ENCODE measurements around the gene PROM1.

Gene PROM1

GRCh38 chr4:16056681-16057385 is 27.0 kb downstream of the PROM1 start:
- peak in 1 of 2 experiments; percentile 23 for DNase-seq

DNA sequence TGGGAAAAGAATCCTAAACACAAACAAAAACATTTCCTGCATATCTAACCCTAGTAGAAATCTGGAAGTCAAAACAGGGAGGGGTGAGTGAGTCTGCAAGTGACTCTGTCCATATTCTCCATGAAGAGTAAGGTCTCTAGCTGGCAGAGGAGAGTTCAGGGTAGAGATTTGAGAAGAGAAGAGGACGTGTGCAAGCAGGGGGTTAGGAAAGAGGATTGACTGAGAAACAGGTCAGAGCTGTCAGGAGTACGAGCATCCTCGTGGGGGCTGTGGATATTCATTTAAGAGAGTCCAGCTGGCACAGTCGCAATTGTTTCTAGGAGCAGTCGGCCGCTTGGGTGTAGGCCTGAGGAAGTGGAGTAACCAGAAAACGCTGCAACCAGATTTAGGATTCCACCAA is 27.9 kb downstream of the PROM1 start:
- DNase-seq: no peak

DNA sequence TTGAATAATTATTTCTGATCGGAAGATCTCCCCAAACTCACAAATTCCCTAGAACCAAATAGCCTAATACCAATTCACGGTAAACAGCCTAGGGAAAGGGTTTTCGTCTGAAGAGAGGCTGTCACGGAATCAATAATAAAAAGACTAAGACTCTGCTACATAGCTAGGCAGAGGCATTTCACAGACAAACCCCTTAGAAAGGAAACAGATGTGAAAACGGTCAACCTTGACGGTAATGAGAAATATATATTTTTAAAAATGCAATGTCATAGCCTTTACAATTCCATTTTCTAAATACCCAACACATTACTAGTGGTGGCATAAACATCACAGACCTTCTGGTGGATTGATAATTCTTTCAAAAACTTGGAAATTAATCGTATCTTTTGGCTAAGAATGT is 28.4 kb downstream of the PROM1 start:
- no peak for DNase-seq

GRCh38 chr4:16052939-16053338 is 30.9 kb downstream of the PROM1 start:
- no peak for DNase-seq

DNA sequence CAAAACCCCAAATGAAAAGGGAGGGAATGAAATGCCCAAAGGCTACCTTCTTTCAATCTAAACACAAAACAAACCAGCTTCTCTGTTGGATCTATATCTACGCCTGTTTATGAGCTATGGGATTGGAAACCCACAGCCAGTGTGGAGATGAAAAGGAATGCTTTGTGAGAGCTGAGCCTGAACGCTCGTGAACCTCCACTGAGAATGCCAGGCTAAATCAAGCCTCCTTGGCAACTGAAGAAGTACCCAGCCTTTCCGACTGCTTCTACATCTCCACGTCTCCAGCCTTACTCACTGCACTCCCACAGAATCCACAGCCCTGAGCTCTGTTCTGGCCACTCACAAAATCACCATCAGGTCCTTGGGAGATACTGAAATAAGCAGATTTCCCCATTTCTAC is 31.8 kb downstream of the PROM1 start:
- no peak for DNase-seq

DNA sequence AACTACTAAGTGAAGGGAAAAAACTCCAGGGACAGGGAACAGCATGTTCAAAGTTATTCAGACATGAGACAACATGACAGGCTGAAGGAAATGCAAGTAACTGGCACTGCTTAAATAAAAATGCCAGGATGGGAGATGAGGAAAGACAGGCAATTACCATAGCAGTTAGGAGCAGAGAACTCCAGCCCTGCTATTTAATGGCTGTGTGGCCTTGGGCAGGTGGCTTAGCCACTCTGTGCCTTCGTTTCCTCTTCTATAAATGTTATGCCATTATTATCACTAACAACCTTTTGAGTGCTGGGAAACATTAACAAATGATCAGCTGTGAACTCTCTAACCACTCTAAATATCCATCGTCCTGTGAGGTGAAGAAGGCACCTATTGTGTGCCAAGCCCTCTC is 32.7 kb downstream of the PROM1 start:
- no peak for DNase-seq

DNA sequence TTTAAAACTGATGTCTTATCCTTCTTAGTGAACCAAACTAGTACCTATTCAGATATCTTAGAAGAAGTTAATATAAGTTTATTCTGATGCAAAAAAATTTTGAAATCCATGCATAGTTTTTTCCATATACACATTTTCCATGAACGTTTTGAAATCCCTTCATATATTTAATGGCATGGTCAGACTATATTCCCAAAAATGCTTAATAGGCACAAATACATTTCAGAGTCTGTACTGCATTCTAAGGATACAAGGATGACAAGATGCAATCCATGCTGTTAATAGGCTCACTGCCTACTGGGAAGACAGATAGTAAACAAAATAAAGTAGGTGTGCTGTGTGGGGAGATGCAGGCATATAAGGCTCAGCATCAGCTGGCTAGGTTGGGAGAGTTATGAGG is 33.2 kb downstream of the PROM1 start:
- DNase-seq: no peak

DNA sequence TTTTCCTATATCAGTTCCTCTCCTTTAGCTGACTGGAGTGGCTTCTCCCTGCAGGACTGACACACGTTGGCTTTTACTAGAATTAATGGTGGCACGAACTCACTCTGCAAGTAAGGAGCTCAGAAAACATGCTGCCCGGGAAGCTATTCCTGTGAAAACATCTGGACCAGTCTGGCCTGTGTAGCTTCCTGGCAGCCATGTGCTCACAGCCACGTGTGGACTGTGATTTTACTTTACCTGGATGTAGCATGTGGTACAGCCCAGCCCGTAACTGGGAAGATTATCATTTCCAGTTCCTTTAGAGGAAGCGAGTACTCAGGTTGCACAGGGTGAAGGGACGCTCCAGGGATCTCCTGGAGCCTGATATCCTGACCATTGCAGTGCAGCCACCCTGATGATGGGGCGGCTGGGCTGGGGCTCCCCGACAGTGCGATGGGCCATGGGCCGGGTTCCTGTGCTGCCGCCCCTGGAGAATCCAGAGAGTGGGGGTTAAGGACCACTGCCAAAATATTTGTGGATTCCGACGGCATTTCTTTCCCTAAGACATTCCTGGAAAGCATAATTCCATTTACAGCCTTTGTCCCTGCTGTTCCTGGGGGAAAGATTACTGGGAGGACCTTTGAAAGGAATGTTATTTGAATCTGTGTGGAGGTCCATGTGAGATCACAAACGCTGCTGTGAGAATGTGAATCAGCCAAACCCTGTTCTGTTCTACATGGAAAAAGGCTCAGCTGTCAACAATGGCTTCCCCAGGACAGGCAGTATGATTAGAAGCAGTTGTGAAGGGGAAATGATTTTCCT is 35.0 kb downstream of the PROM1 start:
- DNase-seq: no peak

DNA sequence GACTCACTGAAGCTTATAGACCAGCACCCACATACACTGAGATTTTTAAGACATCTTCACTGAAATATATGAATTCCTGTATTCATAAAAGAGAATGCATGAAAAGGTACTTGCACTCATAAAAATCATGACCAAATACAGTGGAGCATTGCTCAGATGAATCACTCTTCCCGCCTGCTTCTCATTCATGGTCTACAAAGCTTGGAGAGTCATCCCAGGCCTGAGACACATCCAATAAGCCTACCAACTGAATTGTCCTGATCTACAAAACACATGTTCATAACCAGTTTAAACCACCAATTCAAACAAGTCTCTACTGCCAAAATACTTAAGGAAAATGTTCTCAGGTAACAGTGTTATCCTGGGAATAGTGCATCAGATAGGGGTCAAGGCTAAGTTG is 38.1 kb downstream of the PROM1 start:
- DNase-seq: no peak

- DNase-seq: no peak
Observed at GRCh38 chr4:16043642-16044498, 40.0 kb downstream of the PROM1 start.

DNA sequence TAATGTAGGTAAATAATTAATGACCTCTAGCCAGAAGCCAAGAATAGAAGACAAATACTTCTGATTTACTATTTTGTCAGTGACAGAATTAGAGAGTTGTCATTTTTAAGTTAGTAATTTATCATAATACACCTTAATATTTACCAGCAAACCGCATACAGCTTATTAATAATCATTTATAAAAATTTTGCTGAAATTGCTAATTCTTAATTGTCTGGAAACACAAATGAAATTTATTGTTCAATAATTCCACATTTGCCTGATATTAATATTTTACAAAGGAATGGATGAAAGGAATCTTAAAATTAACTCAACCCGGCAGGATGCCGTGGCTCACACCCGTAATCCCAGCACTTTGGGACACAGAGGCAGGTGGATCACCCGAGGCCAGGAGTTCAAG is 44.7 kb downstream of the PROM1 start:
- DNase-seq: no peak

DNA sequence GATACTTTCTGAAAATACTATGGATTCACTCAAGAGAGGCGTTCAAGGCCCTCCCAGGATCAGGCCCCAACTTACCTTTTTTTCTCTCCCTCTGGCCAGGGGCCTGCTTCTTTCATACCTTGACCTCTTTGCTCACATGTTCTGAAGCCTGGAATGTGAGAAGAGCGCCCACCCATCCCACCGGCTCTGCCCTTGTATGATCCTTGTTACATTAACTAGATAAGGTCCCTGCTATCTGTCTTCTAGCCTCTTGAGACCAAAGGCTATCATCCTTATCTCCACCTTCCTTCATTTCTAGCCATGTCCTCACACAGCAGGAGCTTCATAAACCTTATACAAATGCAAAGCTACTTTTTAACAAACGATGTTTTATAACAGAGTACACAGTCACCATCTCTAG is 45.9 kb downstream of the PROM1 start:
- DNase-seq: no peak

GRCh38 chr4:16035843-16036242 is 48.0 kb downstream of the PROM1 start:
- no peak for DNase-seq

DNA sequence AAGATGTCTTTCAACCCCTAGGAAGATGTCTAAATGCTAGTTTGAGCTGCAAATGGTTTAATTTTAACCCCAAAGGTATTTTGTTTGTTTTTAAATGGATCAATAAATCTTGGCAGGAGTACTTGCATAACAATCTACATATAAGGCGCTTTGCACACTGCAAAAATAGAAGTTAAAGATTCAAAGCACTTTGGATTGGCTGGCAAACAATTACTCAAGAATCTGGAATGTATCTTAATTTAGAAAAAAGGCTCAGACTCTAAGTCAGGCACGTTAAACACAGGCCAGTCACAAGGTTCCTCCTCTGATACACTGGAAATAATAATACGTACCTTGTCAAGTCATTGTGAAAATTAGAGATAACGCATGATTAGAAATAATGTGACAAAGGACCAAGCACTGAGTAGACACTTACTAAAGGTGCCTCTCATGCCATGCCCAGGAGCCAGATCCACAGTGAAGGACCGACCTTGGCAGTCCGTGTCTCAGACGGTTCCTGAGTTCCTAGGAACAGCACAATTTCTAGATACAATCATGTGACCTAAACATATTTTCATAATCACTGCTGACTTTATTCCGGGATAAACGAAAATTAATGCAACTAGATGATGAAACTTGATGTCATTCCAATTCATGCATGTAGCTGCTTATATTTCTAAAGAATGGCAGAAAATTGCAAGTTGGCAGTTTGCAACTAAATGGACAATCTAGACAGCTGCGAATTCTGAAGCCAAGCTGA is 49.6 kb downstream of the PROM1 start:
- no peak for DNase-seq

GRCh38 chr4:16032396-16032770 is 51.4 kb downstream of the PROM1 start:
- DNase-seq: no peak

DNA sequence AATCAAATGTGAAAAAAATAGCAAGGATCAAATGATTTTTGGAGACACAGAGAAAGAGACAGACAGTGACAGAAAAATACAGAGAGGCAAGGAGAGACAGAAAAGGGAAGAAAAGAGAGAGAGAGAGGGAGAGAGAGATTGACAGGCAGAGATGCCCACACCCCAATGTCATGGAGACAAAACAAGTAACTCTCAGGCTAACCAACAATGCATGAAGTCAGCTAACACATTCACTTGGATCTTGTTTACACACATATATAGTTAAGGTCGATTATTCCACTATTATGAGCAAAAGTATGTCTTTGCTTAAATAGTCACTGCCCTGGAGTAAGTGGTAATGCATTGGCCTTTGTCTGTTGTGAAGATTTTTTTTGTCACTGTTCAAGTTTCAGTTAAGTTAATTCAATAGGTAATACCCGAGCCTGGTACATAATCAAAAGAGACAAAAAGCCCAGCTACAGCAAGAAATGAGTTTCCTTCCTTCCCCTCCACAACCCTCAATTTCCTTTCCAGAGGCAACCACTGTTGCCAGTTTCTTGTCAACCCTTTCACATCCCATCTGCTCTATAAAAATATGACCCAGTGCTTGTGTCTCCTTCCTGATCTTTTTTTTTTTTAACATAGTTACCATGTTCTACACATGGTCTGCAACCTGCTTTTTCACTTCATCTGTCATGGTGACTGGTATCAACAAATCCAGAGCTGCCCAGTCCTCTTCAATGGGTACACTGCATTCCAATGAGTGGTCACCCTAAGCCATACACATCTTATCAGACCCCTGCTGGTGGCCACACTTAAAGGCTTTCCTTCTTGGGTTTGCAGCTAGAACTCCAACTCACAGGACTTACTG is 52.1 kb downstream of the PROM1 start:
- no peak for DNase-seq

- no peak for DNase-seq
Observed at GRCh38 chr4:16029886-16030285, 53.9 kb downstream of the PROM1 start.

- DNase-seq: no peak
Observed at GRCh38 chr4:16029262-16029661, 54.6 kb downstream of the PROM1 start.

DNA sequence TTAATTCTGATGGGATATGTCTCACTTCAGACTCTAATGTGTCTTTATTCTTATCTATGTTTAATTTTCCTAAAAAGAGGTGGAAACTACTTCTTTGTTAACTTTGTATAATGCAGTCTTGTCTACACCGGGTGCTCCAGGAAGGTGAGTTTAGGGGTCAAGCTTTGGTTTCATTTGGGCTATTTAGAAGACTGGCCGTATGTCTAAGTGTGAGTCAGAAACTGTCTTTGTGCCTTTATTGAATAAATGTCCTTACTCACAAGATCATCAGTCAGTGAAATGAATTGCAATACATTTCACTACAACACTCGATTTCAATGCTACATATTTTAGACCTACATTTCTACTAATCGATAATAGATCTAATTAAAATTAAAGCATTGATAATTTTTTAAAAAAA is 56.2 kb downstream of the PROM1 start:
- DNase-seq: no peak

DNA sequence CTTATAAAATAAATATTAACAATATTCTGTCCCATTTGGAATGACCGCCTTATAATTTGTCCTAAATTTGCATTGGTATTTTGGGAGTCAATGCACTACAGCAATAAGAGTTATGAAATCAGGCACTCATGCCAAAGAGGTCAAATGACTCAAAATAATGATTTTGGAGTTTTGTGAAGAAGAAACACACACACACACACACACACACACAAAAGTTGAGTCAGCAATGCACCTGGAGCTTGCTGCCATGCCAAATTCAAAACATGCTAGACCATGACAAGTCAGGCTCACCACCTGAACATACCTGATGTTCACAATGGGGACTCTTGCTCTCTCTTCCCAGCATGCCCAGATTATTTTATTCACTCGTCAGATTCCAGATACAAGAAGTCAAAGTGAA is 56.7 kb downstream of the PROM1 start:
- DNase-seq: no peak

DNA sequence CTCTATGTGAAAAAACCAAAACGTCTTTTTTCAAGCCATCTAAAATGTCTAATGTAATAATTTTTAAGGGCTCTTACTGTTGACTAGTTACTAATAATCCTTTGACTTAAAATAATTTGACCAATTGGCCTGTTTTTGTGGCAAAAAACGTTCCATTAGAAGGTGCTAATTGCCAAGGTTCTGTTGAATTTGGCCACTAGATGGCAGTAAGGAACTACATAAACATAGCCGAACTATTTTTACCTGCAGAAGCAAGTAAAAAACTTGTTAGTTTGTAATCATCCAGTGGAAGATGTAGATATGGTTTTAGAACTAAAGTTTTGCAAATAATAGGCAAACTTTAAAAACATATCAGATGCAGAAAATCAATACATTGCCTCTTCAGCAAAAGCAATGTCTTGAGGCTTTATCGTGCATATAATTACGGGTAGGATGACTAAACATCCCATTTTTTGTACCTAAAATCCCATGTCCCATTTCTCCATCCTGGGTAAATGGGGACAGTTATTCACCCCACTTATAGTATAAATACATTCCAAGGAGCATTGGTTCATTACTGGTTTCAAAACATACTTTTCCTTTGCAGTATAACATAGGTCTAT is 57.6 kb downstream of the PROM1 start:
- DNase-seq: no peak

- DNase-seq: no peak
Observed at GRCh38 chr4:16025268-16025667, 58.6 kb downstream of the PROM1 start.
